Spleen (tissue), 11 donors: ENCODE results near the gene RPL19. TPM values are rescaled to one million over a fixed set of nuclear protein-coding genes. Genes with fewer than 3 reads are reported as not detected.

Experiments used
- DNase-seq: peaks from one replicate; pipeline ENCODE4 v3.0.0-alpha.2; 2020
- H3K27ac ChIP-seq, 8 donors: fragments of 200-600 bp; sonication (generic) in 7 of 8; 1 replicate in 4 of 8; 2 replicates in 4 of 8; pipeline versions ENCODE4 v1.5.0 to v1.8.0; 2016 to 2021; ENCODE audit warnings: inconsistent platforms in 4 of 8, mild to moderate bottlenecking in 4 of 8, moderate library complexity in 1 of 8
- H3K27me3 ChIP-seq, 7 donors: fragments of 200-600 bp; sonication (generic) in 6 of 7; replicated peaks in 1 of 7; 1 replicate in 4 of 7; 2 replicates in 3 of 7; pipeline versions ENCODE4 v1.5.0 to v1.8.0; 2016 to 2021; ENCODE audit warnings: inconsistent platforms in 3 of 7, mild to moderate bottlenecking in 1 of 7
- H3K36me3 ChIP-seq, 6 donors: fragments of 200-600 bp; sonication (generic) in 5 of 6; 1 replicate in 4 of 6; 2 replicates in 2 of 6; pipeline versions ENCODE4 v1.5.0 to v1.8.0; 2016 to 2021; ENCODE audit warnings: inconsistent platforms in 2 of 6
- H3K4me1 ChIP-seq, 6 donors: fragments of 200-600 bp; sonication (generic) in 5 of 6; 1 replicate in 3 of 6; 2 replicates in 3 of 6; pipeline versions ENCODE4 v1.5.0 to v1.8.0; 2016 to 2021; ENCODE audit warnings: inconsistent platforms in 3 of 6
- H3K4me3 ChIP-seq, 8 donors: fragments of 200-600 bp; sonication (generic) in 7 of 8; 1 replicate in 4 of 8; 2 replicates in 4 of 8; pipeline versions ENCODE4 v1.5.0 to v1.8.0; 2016 to 2021; ENCODE audit warnings: inconsistent platforms in 4 of 8, mild to moderate bottlenecking in 4 of 8, moderate library complexity in 2 of 8
- H3K9me3 ChIP-seq, 8 donors: fragments of 200-600 bp; sonication (generic) in 7 of 8; 1 replicate in 4 of 8; 2 replicates in 4 of 8; pipeline versions ENCODE4 v1.5.0 to v1.8.0; 2016 to 2021; ENCODE audit warnings: inconsistent platforms in 4 of 8
- POLR2A ChIP-seq, 3 donors: fragments of 450-650 bp; IDR thresholded peaks; one replicate each; pipeline ENCODE4 v1.5.1; 2017; ENCODE audit warnings: antibody characterized with exemption in 3 of 3, mild to moderate bottlenecking in 1 of 3
- POLR2AphosphoS5 ChIP-seq, 3 donors: sonication (generic); formaldehyde crosslinking; IDR thresholded peaks; one replicate each; pipeline ENCODE4 v1.5.1; 2017; ENCODE audit warnings: antibody characterized with exemption in 3 of 3
- WGBS, 5 donors: extraction: QIAGEN DNeasy Blood & Tissue Kit in 3 of 5; methylation state at CpG; one replicate each; pipeline versions ENCODE4 v1.1.5 to v1.1.7; 2013 to 2018; 5-methylcytosine and 5-hydroxymethylcytosine counted together
- intact Hi-C: fragments of 100-400 bp; cut with DNase I; formaldehyde crosslinking; loops from one replicate; pipeline ENCODE4 v1.15.0; 2023; ENCODE audit warnings: low total_unique reads
- polyA plus RNA-seq, 3 donors: library from polyadenylated mRNA; stranded (reverse); fragments of 200-250 nt; gene quantifications; one replicate each; pipeline ENCODE4 v1.2.1, GENCODE V29; 2013
- total RNA-seq, 7 donors: library from RNA; depleted of rRNA in 3 of 7; stranded (reverse); fragments of >200 nt in 3 of 7; fragmentation: NEBNext Ultra II Directional in 4 of 7; extraction: Animal tissue kit (Norgen Biotek cat#: 25700) in 4 of 7; gene quantifications; one replicate each; pipeline versions ENCODE4 v1.1.0 to v1.2.1, GENCODE V29; 2016 to 2021
- TF ChIP-seq, protein P1 (sequence below), 11 experiments: fragments of 200-600 bp in 7 of 11; fragments of 450-650 bp in 4 of 11; sonication (generic) in 4 of 11; IDR thresholded peaks in 8 of 11; conservative IDR thresholded peaks in 3 of 11; 1 replicate in 7 of 11; 2 replicates in 4 of 11; pipeline versions ENCODE4 v1.4.0 to v1.8.0; 2016 to 2021; ENCODE audit warnings: antibody characterized with exemption in 11 of 11, inconsistent platforms in 4 of 11, mild to moderate bottlenecking in 1 of 11
- donor health status: healthy with polysubstance abuse.
- donor health status: DM: no; HTN: no; CAD: no; lungs with moderate emphysema.
- donor health status: DM: no; HTN: no; CAD: no.
- donor health status: Bipolar disorder and iron deficiency.
- donor health status: healthy.
- donor health status: DM: no; HTN: no; CAD: no.
- donor health status: DM: yes; HTN: yes; CAD: no.

Gene RPL19
- total and polyA plus RNA-seq, 10 donors: 1,504 to 7,360 (median 3,641) TPM

GRCh38 chr17:39239640-39240314 is 39.7 kb downstream of the RPL19 start:
- Histone ChIP-seq H3K27me3 (peaks cover 0 to 54% (median 0%) of the 10 kb centered on the region in 7 donors), H3K36me3 (no peaks in the 10 kb centered on the region), H3K4me3 (no peak overlapping the region), H3K9me3 (no peaks in the 10 kb centered on the region), H3K27ac (no peak overlapping the region), H3K4me1 (peaks cover 6 to 36% (median 31%) of the 10 kb centered on the region in 6 donors)
- intact Hi-C loops: loop anchor here (2.0 kb wide), 1 partner anchor 37 kb away; no protein-coding TSS in a partner anchor
- 26 to 38% (median 30%) methylated on average over 13 to 16 of the region's 16 CpGs for WGBS, 5 donors
- DNase-seq: peak; percentile 89
- TF ChIP-seq POLR2AphosphoS5 (IDR thresholded peaks at IDR 0.05) (peak; percentile 14 to 62 (median 56)), POLR2A (IDR thresholded peaks at IDR 0.05) (no peak)
- TF ChIP-seq, protein P1, sequence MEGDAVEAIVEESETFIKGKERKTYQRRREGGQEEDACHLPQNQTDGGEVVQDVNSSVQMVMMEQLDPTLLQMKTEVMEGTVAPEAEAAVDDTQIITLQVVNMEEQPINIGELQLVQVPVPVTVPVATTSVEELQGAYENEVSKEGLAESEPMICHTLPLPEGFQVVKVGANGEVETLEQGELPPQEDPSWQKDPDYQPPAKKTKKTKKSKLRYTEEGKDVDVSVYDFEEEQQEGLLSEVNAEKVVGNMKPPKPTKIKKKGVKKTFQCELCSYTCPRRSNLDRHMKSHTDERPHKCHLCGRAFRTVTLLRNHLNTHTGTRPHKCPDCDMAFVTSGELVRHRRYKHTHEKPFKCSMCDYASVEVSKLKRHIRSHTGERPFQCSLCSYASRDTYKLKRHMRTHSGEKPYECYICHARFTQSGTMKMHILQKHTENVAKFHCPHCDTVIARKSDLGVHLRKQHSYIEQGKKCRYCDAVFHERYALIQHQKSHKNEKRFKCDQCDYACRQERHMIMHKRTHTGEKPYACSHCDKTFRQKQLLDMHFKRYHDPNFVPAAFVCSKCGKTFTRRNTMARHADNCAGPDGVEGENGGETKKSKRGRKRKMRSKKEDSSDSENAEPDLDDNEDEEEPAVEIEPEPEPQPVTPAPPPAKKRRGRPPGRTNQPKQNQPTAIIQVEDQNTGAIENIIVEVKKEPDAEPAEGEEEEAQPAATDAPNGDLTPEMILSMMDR (IDR thresholded peaks at IDR 0.05 in 8 of 11, conservative IDR thresholded peaks at IDR 0.05 in 3 of 11): peak in 10 of 11 experiments; percentile 47 to 78 (median 58)

- WGBS, 5 donors: 84 to 93% (median 90%) methylated on average over 5 of the region's 5 CpGs
- DNase-seq: peak; percentile 31
- no peaks in the 10 kb centered on the region for H3K36me3 ChIP-seq
Observed at GRCh38 chr17:39240631-39241030, 40.5 kb downstream of the RPL19 start.

GRCh38 chr17:39243155-39243554 is 43.1 kb downstream of the RPL19 start:
- peaks cover 6 to 35% (median 31%) of the 10 kb centered on the region in 6 donors for H3K4me1 ChIP-seq
- H3K27me3 ChIP-seq: peaks cover 0 to 40% (median 0%) of the 10 kb centered on the region in 7 donors
- H3K9me3 ChIP-seq: no peaks in the 10 kb centered on the region
- TF ChIP-seq, protein P1 (IDR thresholded peaks at IDR 0.05 in 8 of 11, conservative IDR thresholded peaks at IDR 0.05 in 3 of 11): no peak
- peak; percentile 54 for DNase-seq
- no peaks in the 10 kb centered on the region for H3K36me3 ChIP-seq
- intact Hi-C loops: no loop called here
- H3K27ac ChIP-seq: no peak overlapping the region
- 78 to 85% (median 80%) methylated on average over 8 of the region's 8 CpGs for WGBS, 5 donors
- no peak overlapping the region for H3K4me3 ChIP-seq

More at GRCh38 chr17:39240631-39241030, 40.5 kb downstream of the RPL19 start:
- Histone ChIP-seq H3K27ac (no peak overlapping the region), H3K4me1 (peaks cover 6 to 40% (median 34%) of the 10 kb centered on the region in 6 donors), H3K27me3 (peaks cover 0 to 47% (median 0%) of the 10 kb centered on the region in 7 donors), H3K9me3 (no peaks in the 10 kb centered on the region), H3K4me3 (no peak overlapping the region)
- intact Hi-C loops: loop anchor here (2.0 kb wide), 1 partner anchor 38 kb away; no protein-coding TSS in a partner anchor
- TF ChIP-seq, protein P1 (IDR thresholded peaks at IDR 0.05 in 8 of 11, conservative IDR thresholded peaks at IDR 0.05 in 3 of 11): no peak
- TF ChIP-seq POLR2A (IDR thresholded peaks at IDR 0.05): no peak
- TF ChIP-seq POLR2AphosphoS5 (IDR thresholded peaks at IDR 0.05): no peak

- intact Hi-C loops: no loop called here
- peaks cover 0 to 31% (median 0%) of the 10 kb centered on the region in 7 donors for H3K27me3 ChIP-seq
- H3K36me3 ChIP-seq: no peaks in the 10 kb centered on the region
- H3K4me1 ChIP-seq: peaks cover 6 to 26% (median 22%) of the 10 kb centered on the region in 6 donors
- WGBS, 5 donors: 23 to 30% (median 27%) methylated on average over 11 of the region's 11 CpGs
- H3K27ac ChIP-seq: no peak overlapping the region
- H3K4me3 ChIP-seq: peak overlapping the region in 1 of 8 donors; percentile 7
- no peaks in the 10 kb centered on the region for H3K9me3 ChIP-seq
- peak; percentile 78 for DNase-seq
- TF ChIP-seq POLR2A (IDR thresholded peaks at IDR 0.05) (no peak), POLR2AphosphoS5 (IDR thresholded peaks at IDR 0.05) (peak; percentile 8 to 42 (median 19))
- TF ChIP-seq, protein P1 (IDR thresholded peaks at IDR 0.05 in 8 of 11, conservative IDR thresholded peaks at IDR 0.05 in 3 of 11): no peak
Observed at GRCh38 chr17:39244016-39244599, 44.0 kb downstream of the RPL19 start.
